ENCODE results near the gene TLE2. TPM values are rescaled to one million over a fixed set of nuclear protein-coding genes. Genes with fewer than 3 reads are reported as not detected.
"Not testable (repeated sequence)": the region's sequence is repeated elsewhere in the genome, so short reads cannot be mapped to it uniquely, and the experiment has no call there.

TLE2 gene
- total RNA-seq, 1 donor from 2014 or later: 12.3 TPM

GRCh38 chr19:3036977-3037544, 8.0 kb upstream of the TLE2 start:
- DNase-seq (ENCODE audit: low spot score): not testable (repeated sequence)

GRCh38 chr19:3036119-3036976, 7.3 kb upstream of the TLE2 start:
- DNase-seq (ENCODE audit: low spot score): peak; percentile 96

GRCh38 chr19:3035542-3036118, 6.5 kb upstream of the TLE2 start:
- DNase-seq (ENCODE audit: low spot score): peak; percentile 100

GRCh38 chr19:3034656-3035541, 5.8 kb upstream of the TLE2 start:
- peak; percentile 54 for DNase-seq (ENCODE audit: low spot score)

- no peak for DNase-seq (ENCODE audit: low spot score)
Measured at GRCh38 chr19:3034406-3034655, 5.3 kb upstream of the TLE2 start.

- no peak for DNase-seq (ENCODE audit: low spot score)
Measured at GRCh38 chr19:3033595-3034405, 4.7 kb upstream of the TLE2 start.

GRCh38 chr19:3031607-3031867, 2.5 kb upstream of the TLE2 start:
- no peak for DNase-seq (ENCODE audit: low spot score)

- DNase-seq (ENCODE audit: low spot score): no peak
Measured at GRCh38 chr19:3028305-3029064, 595 bp downstream of the TLE2 start.

GRCh38 chr19:3027981-3028304, 1.1 kb downstream of the TLE2 start:
- DNase-seq (ENCODE audit: low spot score): no peak

GRCh38 chr19:3027292-3027691, 1.8 kb downstream of the TLE2 start:
- DNase-seq (ENCODE audit: low spot score): no peak

GRCh38 chr19:3026768-3027167, 2.3 kb downstream of the TLE2 start:
- no peak for DNase-seq (ENCODE audit: low spot score)

- DNase-seq (ENCODE audit: low spot score): no peak
Measured at GRCh38 chr19:3025549-3025886, 3.6 kb downstream of the TLE2 start.

- DNase-seq (ENCODE audit: low spot score): no peak
Measured at GRCh38 chr19:3024870-3025548, 4.1 kb downstream of the TLE2 start.

GRCh38 chr19:3024509-3024869, 4.6 kb downstream of the TLE2 start:
- no peak for DNase-seq (ENCODE audit: low spot score)

- DNase-seq (ENCODE audit: low spot score): no peak
Measured at GRCh38 chr19:3020321-3020960, 8.6 kb downstream of the TLE2 start.

GRCh38 chr19:3019211-3019854, 9.7 kb downstream of the TLE2 start:
- DNase-seq (ENCODE audit: low spot score): no peak

GRCh38 chr19:3017923-3018322, 11.2 kb downstream of the TLE2 start:
- DNase-seq (ENCODE audit: low spot score): no peak

GRCh38 chr19:3015126-3016057, 13.7 kb downstream of the TLE2 start:
- no peak for DNase-seq (ENCODE audit: low spot score)

- DNase-seq (ENCODE audit: low spot score): no peak
Measured at GRCh38 chr19:3014135-3014534, 14.9 kb downstream of the TLE2 start.
